Transverse colon (tissue), 4 donors: ENCODE measurements around the gene MYPN.

Source experiments
- EP300 ChIP-seq: sonication (generic); formaldehyde crosslinking; IDR thresholded peaks from one replicate; pipeline ENCODE4 v1.6.1; 2017; ENCODE audit warnings: antibody characterized with exemption, low read depth
- POLR2A ChIP-seq: fragments of 450-650 bp; IDR thresholded peaks from one replicate; pipeline ENCODE4 v1.6.1; 2016; ENCODE audit warnings: antibody characterized with exemption, mild to moderate bottlenecking, moderate library complexity
- POLR2AphosphoS5 ChIP-seq, 3 donors: sonication (generic); formaldehyde crosslinking; IDR thresholded peaks; one replicate each; pipeline ENCODE4 v1.6.1; 2016; ENCODE audit warnings: antibody characterized with exemption in 3 of 3
- TF ChIP-seq, protein P1 (sequence below), 5 experiments: fragments of 200-600 bp in 3 of 5; fragments of 450-650 bp in 2 of 5; sonication (generic) in 3 of 5; IDR thresholded peaks; 1 replicate in 2 of 5; 2 replicates in 3 of 5; pipeline ENCODE4 v1.5.1; 2016 to 2017; ENCODE audit warnings: antibody characterized with exemption in 5 of 5, inconsistent platforms in 3 of 5, mild to moderate bottlenecking in 2 of 5, moderate library complexity in 1 of 5

DNA sequence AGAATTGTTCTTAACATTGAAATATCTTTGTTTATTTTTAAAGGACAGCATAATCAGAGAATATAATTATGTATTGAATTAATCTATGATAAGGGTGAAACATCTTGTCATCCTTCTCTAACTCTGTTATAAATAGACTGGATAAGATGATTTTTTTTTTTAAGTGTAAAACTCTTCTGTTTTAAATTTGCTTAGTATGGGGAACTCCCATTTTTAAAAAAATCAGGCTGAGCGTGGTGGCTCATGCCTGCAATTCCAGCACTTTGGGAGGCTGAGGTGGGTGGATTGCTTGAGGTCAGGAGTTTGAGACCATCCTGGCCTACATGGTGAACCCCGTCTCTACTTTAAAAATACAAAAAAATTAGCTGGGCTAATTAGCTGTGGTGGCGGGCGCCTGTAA lies 24.8 kb upstream of the MYPN start:
- TF ChIP-seq, protein P1, sequence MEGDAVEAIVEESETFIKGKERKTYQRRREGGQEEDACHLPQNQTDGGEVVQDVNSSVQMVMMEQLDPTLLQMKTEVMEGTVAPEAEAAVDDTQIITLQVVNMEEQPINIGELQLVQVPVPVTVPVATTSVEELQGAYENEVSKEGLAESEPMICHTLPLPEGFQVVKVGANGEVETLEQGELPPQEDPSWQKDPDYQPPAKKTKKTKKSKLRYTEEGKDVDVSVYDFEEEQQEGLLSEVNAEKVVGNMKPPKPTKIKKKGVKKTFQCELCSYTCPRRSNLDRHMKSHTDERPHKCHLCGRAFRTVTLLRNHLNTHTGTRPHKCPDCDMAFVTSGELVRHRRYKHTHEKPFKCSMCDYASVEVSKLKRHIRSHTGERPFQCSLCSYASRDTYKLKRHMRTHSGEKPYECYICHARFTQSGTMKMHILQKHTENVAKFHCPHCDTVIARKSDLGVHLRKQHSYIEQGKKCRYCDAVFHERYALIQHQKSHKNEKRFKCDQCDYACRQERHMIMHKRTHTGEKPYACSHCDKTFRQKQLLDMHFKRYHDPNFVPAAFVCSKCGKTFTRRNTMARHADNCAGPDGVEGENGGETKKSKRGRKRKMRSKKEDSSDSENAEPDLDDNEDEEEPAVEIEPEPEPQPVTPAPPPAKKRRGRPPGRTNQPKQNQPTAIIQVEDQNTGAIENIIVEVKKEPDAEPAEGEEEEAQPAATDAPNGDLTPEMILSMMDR (IDR thresholded peaks at IDR 0.05) = no peak
- TF ChIP-seq POLR2AphosphoS5 (IDR thresholded peaks at IDR 0.05) (no peak), EP300 (no peak), POLR2A (no peak)
